ENCODE results near the gene FBP1.
"Not testable (repeated sequence)": the region's sequence is repeated elsewhere in the genome, so short reads cannot be mapped to it uniquely, and the experiment has no call there.

FBP1 gene

DNA sequence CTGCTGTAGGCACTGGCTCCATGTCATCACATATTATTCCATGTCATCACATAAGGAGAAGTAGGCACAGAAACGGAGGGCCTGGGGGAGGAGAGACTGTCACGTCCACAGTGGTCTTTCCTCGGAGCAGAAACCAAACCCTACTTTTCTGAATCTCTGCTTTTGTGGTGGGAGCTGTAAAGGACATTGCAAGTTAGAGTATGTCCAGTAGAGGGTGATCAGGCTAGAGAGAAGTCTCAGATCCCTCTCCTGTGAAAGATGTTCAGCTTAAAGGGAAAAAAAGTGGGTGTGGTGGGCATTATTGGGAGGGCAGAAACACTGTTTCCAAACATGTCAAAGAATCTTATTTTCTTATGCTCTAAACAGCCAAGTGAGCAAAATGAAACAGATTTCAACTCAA is 26.3 kb downstream of the FBP1 start:
- DNase-seq (ENCODE audit: low spot score): no peak

GRCh38 chr9:94612071-94612470 is 27.2 kb downstream of the FBP1 start:
- DNase-seq (ENCODE audit: low spot score): no peak

GRCh38 chr9:94611638-94612068 is 27.7 kb downstream of the FBP1 start:
- no peak for DNase-seq (ENCODE audit: low spot score)

DNA sequence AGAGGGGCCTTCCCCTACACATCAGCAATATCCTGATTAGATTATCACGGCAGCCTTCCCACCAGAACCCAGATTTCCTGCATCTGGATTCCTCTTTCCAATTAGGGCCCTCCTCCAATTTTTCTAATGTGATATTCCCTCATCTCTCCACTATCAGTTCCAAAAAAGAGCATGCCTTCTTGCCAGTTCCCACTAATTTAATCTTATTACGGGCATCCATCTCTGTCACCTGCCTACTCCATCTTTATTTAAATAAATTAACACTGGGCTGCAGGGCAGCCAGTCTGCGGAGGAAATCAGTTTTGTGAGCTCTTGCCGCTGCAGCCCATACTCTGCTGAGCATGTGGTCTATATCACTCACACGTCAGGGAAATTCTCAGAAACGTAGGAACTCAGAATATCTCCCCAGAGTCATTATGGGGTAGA is 29.1 kb downstream of the FBP1 start:
- DNase-seq (ENCODE audit: low spot score): no peak

DNA sequence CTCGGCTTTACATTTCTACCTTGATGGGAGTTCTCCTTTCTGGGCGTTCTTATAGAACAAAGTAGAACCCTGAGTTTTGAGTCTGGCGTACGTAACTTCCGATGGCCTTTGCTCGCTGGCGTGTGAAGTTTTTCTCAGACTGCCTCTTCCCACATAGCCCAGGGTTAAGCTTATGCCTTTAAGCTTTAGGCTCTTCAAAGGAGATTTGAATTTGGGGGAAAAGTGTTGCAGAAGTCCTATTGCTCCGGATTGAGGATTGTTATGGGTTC is 32.0 kb downstream of the FBP1 start:
- no peak for DNase-seq (ENCODE audit: low spot score)

GRCh38 chr9:94606646-94607422 is 32.5 kb downstream of the FBP1 start:
- DNase-seq (ENCODE audit: low spot score): no peak

- DNase-seq (ENCODE audit: low spot score): peak; percentile 83
Measured at GRCh38 chr9:94603259-94604160, 35.8 kb downstream of the FBP1 start.

- DNase-seq (ENCODE audit: low spot score): no peak
Measured at GRCh38 chr9:94602666-94603065, 36.7 kb downstream of the FBP1 start.

GRCh38 chr9:94600715-94601114 is 38.6 kb downstream of the FBP1 start:
- no peak for DNase-seq (ENCODE audit: low spot score)

GRCh38 chr9:94600258-94600657 is 39.1 kb downstream of the FBP1 start:
- DNase-seq (ENCODE audit: low spot score): no peak

GRCh38 chr9:94599102-94599501 is 40.2 kb downstream of the FBP1 start:
- DNase-seq (ENCODE audit: low spot score): no peak

GRCh38 chr9:94593459-94594345 is 45.6 kb downstream of the FBP1 start, which contains the start of gene FBP2:
FBP2 (minus strand) TSS chr9:94593824; CDS start chr9:94593726, 98 bp downstream.
- no peak for DNase-seq (ENCODE audit: low spot score)

DNA sequence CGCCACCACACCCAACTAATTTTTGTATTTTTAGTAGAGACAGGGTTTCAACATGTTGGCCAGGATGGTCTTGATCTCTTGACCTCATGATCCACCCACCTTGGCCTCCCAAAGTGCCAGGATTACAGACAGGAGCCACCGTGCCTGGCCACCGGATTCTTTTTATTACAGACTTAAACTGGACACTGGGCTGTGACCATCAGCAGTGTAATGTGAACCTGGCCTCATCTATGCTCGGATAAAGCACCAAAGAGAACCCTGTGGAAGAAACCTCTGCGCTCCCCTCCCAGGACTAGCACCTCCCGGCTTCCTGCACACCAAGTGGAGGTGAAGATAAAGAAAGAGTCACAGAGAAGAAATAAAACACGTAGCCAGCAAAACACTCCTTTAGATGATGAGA is 46.6 kb downstream of the FBP1 start:
- not testable (repeated sequence) for DNase-seq (ENCODE audit: low spot score)

DNA sequence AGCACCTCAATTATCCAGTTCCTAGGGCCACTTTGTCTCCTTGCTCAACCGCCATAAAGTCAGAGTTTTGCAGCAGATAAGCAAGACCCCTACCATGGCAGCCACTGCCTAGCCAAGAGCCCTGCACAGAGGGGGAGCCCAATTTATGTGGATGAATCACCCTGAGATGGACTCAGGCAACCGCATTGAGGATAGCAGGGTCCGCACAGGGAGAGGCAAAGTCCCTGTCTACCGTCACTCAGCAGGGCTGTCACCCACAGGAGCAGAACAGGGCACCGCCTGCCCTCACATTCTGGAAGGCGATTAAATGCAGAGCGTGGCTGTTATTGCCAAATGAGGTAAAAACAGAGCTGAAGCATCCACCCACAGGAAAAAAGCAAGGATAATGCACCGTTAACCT is 47.4 kb downstream of the FBP1 start:
- no peak for DNase-seq (ENCODE audit: low spot score)

DNA sequence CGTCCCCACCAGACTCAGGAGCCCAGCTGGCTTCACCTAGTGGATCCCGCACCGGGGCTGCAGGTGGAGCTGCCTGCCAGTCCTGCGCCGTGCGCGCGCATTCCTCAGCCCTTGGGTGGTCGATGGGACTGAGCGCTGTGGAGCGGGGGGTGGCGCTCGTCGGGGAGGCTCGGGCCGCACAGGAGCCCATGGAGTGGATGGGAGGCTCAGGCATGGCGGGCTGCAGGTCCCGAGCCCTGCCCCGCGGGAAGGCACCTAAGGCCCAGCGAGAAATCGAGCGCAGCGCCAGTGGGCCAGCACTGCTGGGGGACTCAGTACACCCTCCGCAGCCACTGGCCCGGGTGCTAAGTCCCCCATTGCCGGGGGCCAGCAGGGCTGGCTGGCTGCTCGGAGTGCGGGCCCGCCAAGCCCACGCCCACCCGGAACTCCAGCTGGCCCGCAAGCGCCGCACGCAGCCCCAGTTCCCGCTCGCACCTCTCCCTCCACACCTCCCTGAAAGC is 48.2 kb downstream of the FBP1 start:
- not testable (repeated sequence) for DNase-seq (ENCODE audit: low spot score)

DNA sequence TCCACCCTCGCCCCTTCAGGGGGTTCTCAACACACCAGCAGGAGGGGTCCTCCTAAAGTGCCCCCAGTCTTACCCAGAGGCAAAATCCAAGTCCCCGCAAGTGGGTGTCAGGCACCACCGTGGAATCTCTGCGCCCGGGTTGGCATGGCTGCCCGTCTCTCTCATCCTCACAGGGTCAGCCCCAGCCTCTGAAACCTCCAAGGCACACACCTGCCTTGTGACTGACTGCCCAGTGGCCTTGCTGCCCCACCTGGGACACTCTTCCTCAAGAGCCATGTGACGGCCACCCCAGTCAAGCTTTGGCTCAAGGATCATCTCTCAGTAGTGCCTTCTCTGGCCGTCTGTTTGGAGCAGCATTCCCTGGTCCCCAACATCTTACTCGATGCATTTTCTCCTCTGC is 50.6 kb downstream of the FBP1 start:
- DNase-seq (ENCODE audit: low spot score): no peak

GRCh38 chr9:94586814-94587213 is 52.5 kb downstream of the FBP1 start:
- peak; percentile 40 for DNase-seq (ENCODE audit: low spot score)

- DNase-seq (ENCODE audit: low spot score): no peak
Measured at GRCh38 chr9:94586316-94586715, 53.0 kb downstream of the FBP1 start.

GRCh38 chr9:94584555-94584954 is 54.8 kb downstream of the FBP1 start:
- DNase-seq (ENCODE audit: low spot score): no peak

GRCh38 chr9:94581728-94582127 is 57.6 kb downstream of the FBP1 start:
- no peak for DNase-seq (ENCODE audit: low spot score)

GRCh38 chr9:94577571-94577970 is 61.7 kb downstream of the FBP1 start:
- no peak for DNase-seq (ENCODE audit: low spot score)

- DNase-seq (ENCODE audit: low spot score): no peak
Measured at GRCh38 chr9:94577036-94577435, 62.3 kb downstream of the FBP1 start.
